ENCODE results near the gene ARHGAP6. TPM values are rescaled to one million over a fixed set of nuclear protein-coding genes. Genes with fewer than 3 reads are reported as not detected.

The ARHGAP6 gene
- total RNA-seq, 1 donor from 2014 or later = 1.2 TPM

DNA sequence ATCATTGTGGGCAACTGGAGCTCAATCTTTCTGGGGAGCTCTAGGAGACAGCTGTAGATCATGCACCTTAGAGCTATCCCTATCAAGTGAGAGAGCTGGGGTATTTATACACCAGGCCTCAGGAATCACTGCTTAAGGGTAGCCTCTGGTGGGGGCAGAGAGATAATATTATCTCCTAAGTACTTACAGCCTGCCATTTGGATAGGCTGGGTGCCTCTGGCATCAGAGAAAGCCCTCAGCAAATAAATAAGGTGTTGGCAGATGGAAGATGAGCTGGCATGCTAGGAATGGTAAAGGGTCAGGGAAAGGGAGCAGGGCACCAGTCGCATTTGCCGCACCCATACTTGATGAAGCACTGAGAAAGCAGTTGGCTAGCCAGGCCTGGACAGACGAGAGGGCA is 478.7 kb downstream of the ARHGAP6 start:
- Histone ChIP-seq H3K79me2 (ENCODE audit: low read depth) (no peaks in the 10 kb centered on the region), H3K4me3 (no peak overlapping the region), H3F3A (ENCODE audit: low read depth) (no peaks in the 10 kb centered on the region), H3K9me3 (ENCODE audit: low read depth) (no peaks in the 10 kb centered on the region), H2AFZ (replicated peaks) (no peak overlapping the region), H3K4me1 (no peaks in the 10 kb centered on the region), H4K20me1 (ENCODE audit: low read depth) (no peaks in the 10 kb centered on the region), H3K9ac (no peak overlapping the region), H3K27ac (no peak overlapping the region), H3K4me2 (no peak overlapping the region), H3K27me3 (no peaks in the 10 kb centered on the region), H3K36me3 (no peaks in the 10 kb centered on the region)
- Mint-ChIP-seq H3K9me3 (peaks cover 2% of the 10 kb centered on the region), H3K4me1 (no peaks in the 10 kb centered on the region), H3K27me3 (ENCODE audit: insufficient read depth, low read depth) (no peaks in the 10 kb centered on the region), H3K36me3 (no peaks in the 10 kb centered on the region), H3K4me3 (no peak overlapping the region), H3K27ac (no peak overlapping the region)
- no peak for DNase-seq (ENCODE audit: low spot score)
- TF ChIP-seq, protein P1, sequence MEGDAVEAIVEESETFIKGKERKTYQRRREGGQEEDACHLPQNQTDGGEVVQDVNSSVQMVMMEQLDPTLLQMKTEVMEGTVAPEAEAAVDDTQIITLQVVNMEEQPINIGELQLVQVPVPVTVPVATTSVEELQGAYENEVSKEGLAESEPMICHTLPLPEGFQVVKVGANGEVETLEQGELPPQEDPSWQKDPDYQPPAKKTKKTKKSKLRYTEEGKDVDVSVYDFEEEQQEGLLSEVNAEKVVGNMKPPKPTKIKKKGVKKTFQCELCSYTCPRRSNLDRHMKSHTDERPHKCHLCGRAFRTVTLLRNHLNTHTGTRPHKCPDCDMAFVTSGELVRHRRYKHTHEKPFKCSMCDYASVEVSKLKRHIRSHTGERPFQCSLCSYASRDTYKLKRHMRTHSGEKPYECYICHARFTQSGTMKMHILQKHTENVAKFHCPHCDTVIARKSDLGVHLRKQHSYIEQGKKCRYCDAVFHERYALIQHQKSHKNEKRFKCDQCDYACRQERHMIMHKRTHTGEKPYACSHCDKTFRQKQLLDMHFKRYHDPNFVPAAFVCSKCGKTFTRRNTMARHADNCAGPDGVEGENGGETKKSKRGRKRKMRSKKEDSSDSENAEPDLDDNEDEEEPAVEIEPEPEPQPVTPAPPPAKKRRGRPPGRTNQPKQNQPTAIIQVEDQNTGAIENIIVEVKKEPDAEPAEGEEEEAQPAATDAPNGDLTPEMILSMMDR (IDR thresholded peaks at IDR 0.05) = no peak
- no peak for TF ChIP-seq EZH2 (IDR thresholded peaks at IDR 0.05)
- no peak for TF ChIP-seq EZH2phosphoT487 (IDR thresholded peaks at IDR 0.05)

DNA sequence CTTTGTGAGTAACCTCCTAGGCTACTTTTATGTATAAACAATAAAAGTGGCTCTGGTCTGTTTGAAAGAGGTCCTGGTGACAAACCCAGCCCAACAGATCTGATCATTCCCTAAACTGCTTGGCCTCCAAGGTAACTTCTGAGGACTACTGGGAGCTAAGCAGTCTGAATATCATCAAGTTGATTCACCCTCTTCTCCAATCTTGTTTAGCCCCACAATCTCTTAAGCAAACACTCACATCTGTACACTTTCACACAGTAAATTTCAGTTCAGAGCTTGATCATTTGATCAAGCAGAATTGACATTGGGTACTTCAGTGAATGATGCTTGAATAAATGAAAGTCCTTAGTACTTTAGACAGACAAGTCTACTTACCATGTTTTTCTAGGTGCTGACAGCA is 479.9 kb downstream of the ARHGAP6 start:
- Histone ChIP-seq H3K9ac (no peak overlapping the region), H3K79me2 (ENCODE audit: low read depth) (no peaks in the 10 kb centered on the region), H3K9me3 (ENCODE audit: low read depth) (no peaks in the 10 kb centered on the region), H3K27me3 (no peaks in the 10 kb centered on the region), H4K20me1 (ENCODE audit: low read depth) (no peaks in the 10 kb centered on the region), H3K4me2 (no peak overlapping the region), H3K36me3 (no peaks in the 10 kb centered on the region), H2AFZ (replicated peaks) (no peak overlapping the region), H3K4me3 (no peak overlapping the region), H3F3A (ENCODE audit: low read depth) (no peaks in the 10 kb centered on the region), H3K4me1 (no peaks in the 10 kb centered on the region), H3K27ac (no peak overlapping the region)
- H3K27me3 Mint-ChIP-seq (ENCODE audit: insufficient read depth, low read depth) = no peaks in the 10 kb centered on the region
- no peaks in the 10 kb centered on the region for H3K4me1 Mint-ChIP-seq
- peaks cover 2% of the 10 kb centered on the region for H3K9me3 Mint-ChIP-seq
- TF ChIP-seq, protein P1 (IDR thresholded peaks at IDR 0.05) = no peak
- TF ChIP-seq EZH2phosphoT487 (IDR thresholded peaks at IDR 0.05) (no peak), EZH2 (IDR thresholded peaks at IDR 0.05) (no peak)
- H3K36me3 Mint-ChIP-seq = no peaks in the 10 kb centered on the region
- H3K4me3 Mint-ChIP-seq = no peak overlapping the region
- H3K27ac Mint-ChIP-seq = no peak overlapping the region
- DNase-seq (ENCODE audit: low spot score) = no peak

DNA sequence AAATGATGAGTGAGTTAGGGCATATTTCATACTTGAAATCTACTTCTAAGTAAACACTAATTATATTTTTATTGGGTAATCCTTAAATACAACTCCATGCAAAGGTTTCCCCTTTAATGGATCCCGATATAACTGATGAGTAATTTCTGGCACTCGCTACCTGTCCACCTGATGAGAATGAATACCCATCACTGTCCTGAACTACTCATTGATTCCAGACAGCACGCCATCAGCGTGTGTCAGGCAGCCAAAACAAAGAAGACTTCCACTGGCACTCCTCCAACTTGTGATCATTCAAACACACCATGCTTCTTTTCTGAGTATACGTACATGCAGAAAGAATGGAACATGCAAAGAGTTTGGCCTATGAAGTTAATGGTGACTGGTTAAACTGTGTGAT is 485.1 kb downstream of the ARHGAP6 start:
- no peak overlapping the region for H3K4me3 Mint-ChIP-seq
- H3K27ac ChIP-seq = no peak overlapping the region
- no peak overlapping the region for H2AFZ ChIP-seq (replicated peaks)
- H3K4me1 Mint-ChIP-seq = no peaks in the 10 kb centered on the region
- H3K4me3 ChIP-seq = no peak overlapping the region
- H3K4me2 ChIP-seq = no peak overlapping the region
- H3K27ac Mint-ChIP-seq = no peak overlapping the region
- TF ChIP-seq EZH2 (IDR thresholded peaks at IDR 0.05) (no peak), EZH2phosphoT487 (IDR thresholded peaks at IDR 0.05) (no peak)
- TF ChIP-seq, protein P1 (IDR thresholded peaks at IDR 0.05) = no peak
- no peaks in the 10 kb centered on the region for H3K4me1 ChIP-seq
- no peak for DNase-seq (ENCODE audit: low spot score)
- no peaks in the 10 kb centered on the region for H3K36me3 ChIP-seq
- no peaks in the 10 kb centered on the region for H3K36me3 Mint-ChIP-seq
- H3K79me2 ChIP-seq (ENCODE audit: low read depth) = no peaks in the 10 kb centered on the region
- no peaks in the 10 kb centered on the region for H3K27me3 ChIP-seq
- peaks cover 2% of the 10 kb centered on the region for H3K27me3 Mint-ChIP-seq (ENCODE audit: insufficient read depth, low read depth)
- H4K20me1 ChIP-seq (ENCODE audit: low read depth) = no peaks in the 10 kb centered on the region
- no peaks in the 10 kb centered on the region for H3K9me3 ChIP-seq (ENCODE audit: low read depth)
- no peaks in the 10 kb centered on the region for H3K9me3 Mint-ChIP-seq
- no peaks in the 10 kb centered on the region for H3F3A ChIP-seq (ENCODE audit: low read depth)
- H3K9ac ChIP-seq = no peak overlapping the region

Measured in neural progenitor cell (in vitro differentiated cells).